Measurements from ENCODE around the gene FAM161B.
A peak's percentile ranks its signal among the peaks of the same experiment; 100 is the strongest.
"Not testable (repeated sequence)": the region's sequence is repeated elsewhere in the genome, so short reads cannot be mapped to it uniquely, and the experiment has no call there.

Gene FAM161B

DNA sequence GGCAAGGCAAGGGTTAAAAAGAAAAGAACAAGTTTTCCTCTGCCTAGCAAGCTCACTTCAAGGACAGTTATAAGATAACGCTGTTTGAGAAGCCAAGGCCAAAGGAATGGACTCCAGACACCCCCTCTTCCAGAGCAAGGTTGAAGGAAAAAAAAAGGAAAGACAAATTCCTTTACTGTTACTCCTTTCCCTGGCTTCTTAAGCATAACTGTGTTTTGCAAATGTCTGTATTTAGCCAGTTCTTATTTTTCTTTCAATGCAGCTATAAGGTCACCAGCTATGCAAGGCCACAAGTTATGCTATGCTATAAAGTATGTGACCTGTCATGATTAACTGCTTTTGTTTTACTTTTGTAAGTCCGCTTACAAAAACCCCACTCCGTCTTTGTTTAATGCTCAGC, 36.6 kb downstream of the FAM161B start:
- TF ChIP-seq, protein P1, sequence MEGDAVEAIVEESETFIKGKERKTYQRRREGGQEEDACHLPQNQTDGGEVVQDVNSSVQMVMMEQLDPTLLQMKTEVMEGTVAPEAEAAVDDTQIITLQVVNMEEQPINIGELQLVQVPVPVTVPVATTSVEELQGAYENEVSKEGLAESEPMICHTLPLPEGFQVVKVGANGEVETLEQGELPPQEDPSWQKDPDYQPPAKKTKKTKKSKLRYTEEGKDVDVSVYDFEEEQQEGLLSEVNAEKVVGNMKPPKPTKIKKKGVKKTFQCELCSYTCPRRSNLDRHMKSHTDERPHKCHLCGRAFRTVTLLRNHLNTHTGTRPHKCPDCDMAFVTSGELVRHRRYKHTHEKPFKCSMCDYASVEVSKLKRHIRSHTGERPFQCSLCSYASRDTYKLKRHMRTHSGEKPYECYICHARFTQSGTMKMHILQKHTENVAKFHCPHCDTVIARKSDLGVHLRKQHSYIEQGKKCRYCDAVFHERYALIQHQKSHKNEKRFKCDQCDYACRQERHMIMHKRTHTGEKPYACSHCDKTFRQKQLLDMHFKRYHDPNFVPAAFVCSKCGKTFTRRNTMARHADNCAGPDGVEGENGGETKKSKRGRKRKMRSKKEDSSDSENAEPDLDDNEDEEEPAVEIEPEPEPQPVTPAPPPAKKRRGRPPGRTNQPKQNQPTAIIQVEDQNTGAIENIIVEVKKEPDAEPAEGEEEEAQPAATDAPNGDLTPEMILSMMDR (IDR thresholded peaks at IDR 0.05; ENCODE audit: low read depth, low read length, missing control alignments), result no peak
- in situ Hi-C loops (cut with HindIII; ENCODE audit: low pct_ligation_motif_present, low sequenced_read_pairs), result no loop called here
- Histone ChIP-seq H3K27me3 (replicated peaks) (no peaks in the 10 kb centered on the region), H3K27ac (no peak overlapping the region), H3K36me3 (replicated peaks) (peaks cover 21% of the 10 kb centered on the region), H3K4me3 (ENCODE audit: low read depth, low read length) (no peak overlapping the region)
- DNase-seq, result peak; percentile 43

DNA sequence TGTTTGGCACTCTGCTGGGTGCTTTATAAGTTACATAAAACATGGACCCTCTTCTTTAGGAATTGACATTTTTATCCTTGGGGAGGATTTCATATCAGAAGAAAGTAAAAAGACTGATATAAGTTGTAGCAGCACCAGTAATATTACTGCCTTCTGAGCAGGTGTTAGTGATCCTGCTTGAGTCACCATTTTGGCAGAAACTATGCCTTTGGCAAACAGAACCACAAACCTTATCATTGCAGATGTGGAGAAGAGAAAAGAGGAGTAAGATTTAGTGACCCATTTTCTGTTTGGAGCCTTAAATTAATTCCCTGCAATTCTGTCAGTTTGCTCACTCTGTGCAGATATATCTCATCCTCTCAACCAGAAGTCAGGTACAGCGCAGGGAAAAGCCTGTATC, 40.2 kb downstream of the FAM161B start:
- in situ Hi-C loops (cut with HindIII; ENCODE audit: low pct_ligation_motif_present, low sequenced_read_pairs), result no loop called here
- DNase-seq, result no peak
- Histone ChIP-seq H3K27ac (no peak overlapping the region), H3K4me3 (ENCODE audit: low read depth, low read length) (no peak overlapping the region), H3K27me3 (replicated peaks) (no peaks in the 10 kb centered on the region), H3K36me3 (replicated peaks) (peaks cover 48% of the 10 kb centered on the region)
- TF ChIP-seq, protein P1 (IDR thresholded peaks at IDR 0.05; ENCODE audit: low read depth, low read length, missing control alignments), result no peak

DNA sequence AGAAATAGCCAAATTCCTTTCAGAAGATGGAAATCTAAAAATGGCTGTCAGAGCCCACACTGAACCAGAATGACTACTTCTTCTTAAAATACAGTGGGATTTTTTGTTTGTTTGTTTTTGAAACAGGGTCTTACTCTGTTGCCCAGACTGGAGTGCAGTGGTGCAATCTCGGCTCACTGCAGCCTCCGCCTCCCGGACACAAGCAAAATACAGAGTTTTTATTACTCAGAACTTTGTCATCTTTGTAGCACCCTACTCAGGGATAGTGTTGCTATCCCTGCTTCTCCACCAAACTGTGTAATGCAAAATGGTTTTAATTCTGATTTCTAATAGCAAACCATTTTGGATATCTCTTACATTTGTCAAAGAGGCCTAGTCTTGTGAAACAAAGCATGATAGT, 46.9 kb downstream of the FAM161B start:
- TF ChIP-seq, protein P1 (IDR thresholded peaks at IDR 0.05; ENCODE audit: low read depth, low read length, missing control alignments), result no peak
- H3K36me3 ChIP-seq (replicated peaks), result peaks cover 60% of the 10 kb centered on the region
- in situ Hi-C loops (cut with HindIII; ENCODE audit: low pct_ligation_motif_present, low sequenced_read_pairs), result no loop called here
- H3K27me3 ChIP-seq (replicated peaks), result no peaks in the 10 kb centered on the region
- peak; percentile 12 for DNase-seq
- no peak overlapping the region for H3K4me3 ChIP-seq (ENCODE audit: low read depth, low read length)
- H3K27ac ChIP-seq, result no peak overlapping the region

DNA sequence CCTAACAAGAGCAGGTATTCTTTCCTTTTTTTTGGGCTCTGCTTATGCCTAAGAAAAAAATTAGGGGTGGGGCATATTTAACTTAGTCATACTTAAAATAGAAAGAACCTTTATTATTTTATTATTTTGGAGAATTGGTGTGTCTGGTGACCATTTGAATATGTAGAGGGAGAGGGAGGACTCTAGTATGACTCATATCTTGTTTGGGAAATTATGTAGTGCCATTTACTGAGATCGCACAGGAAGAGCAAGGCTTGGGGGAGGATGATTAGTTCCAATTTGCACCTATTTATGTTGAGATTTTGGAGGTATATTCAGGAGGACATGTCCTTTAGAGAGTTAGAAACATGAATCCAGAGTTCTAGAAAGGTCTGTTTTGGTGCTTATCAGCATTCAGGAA, 53.4 kb downstream of the FAM161B start:
- Histone ChIP-seq H3K27ac (no peak overlapping the region), H3K4me3 (ENCODE audit: low read depth, low read length) (no peak overlapping the region), H3K27me3 (replicated peaks) (no peaks in the 10 kb centered on the region), H3K36me3 (replicated peaks) (peaks cover 53% of the 10 kb centered on the region)
- in situ Hi-C loops (cut with HindIII; ENCODE audit: low pct_ligation_motif_present, low sequenced_read_pairs), result no loop called here
- TF ChIP-seq, protein P1 (IDR thresholded peaks at IDR 0.05; ENCODE audit: low read depth, low read length, missing control alignments), result no peak
- DNase-seq, result no peak

DNA sequence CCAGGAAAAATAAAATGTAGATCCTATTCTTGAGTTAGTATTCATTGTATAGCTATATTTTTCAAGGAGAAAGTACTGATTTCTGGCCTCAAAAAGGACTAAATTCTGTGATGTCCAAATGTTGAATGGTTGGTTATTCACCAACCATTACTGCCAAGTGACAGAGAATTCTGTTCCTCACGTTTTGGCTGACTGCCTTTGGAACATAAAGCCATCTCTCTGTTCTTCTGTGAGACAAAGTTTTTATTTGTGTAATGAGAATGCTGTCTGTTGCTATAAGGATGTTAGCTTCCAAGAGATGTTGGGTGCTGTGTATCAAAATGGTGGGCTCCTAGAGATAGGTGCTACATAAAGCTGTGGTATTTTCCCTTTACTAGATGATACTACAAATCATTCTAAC, 54.0 kb downstream of the FAM161B start:
- H3K27ac ChIP-seq, result no peak overlapping the region
- no peak overlapping the region for H3K4me3 ChIP-seq (ENCODE audit: low read depth, low read length)
- in situ Hi-C loops (cut with HindIII; ENCODE audit: low pct_ligation_motif_present, low sequenced_read_pairs), result no loop called here
- no peaks in the 10 kb centered on the region for H3K27me3 ChIP-seq (replicated peaks)
- DNase-seq, result no peak
- H3K36me3 ChIP-seq (replicated peaks), result peaks cover 51% of the 10 kb centered on the region
- TF ChIP-seq, protein P1 (IDR thresholded peaks at IDR 0.05; ENCODE audit: low read depth, low read length, missing control alignments), result no peak

DNA sequence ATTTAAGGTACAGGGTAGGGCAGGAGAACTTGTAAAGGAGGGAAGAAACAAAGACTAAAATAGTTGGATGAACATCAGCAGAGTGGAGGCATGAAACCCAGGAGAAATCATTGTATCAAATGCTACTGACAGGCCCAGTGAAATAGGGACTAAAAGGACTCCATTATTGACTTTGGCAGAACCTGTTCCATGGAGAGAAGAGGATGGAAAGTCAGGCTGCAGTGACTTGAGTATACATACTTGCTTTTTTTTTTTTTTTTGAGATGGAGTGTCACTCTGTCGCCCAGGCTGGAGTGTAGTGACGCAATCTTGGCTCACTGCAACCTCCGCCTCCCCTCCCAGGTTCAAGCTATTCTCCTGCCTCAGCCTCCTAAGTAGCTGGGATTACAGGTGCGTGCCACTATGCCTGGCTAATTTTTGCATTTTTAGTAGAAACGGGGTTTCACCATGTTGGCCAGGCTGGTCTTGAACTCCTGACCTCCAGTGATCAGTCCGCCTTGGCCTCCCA, 55.7 kb downstream of the FAM161B start:
- H3K4me3 ChIP-seq (ENCODE audit: low read depth, low read length); H3K27me3 ChIP-seq (replicated peaks); in situ Hi-C loops (cut with HindIII; ENCODE audit: low pct_ligation_motif_present, low sequenced_read_pairs); DNase-seq; H3K27ac ChIP-seq: not testable (repeated sequence)
- peaks cover 42% of the 10 kb centered on the region for H3K36me3 ChIP-seq (replicated peaks)
